PC-3 (cell line): ENCODE measurements around the gene PPT2. TPM values are rescaled to one million over a fixed set of nuclear protein-coding genes. Genes with fewer than 3 reads are reported as not detected.

Source experiments
- ATAC-seq: fragments of 200-7000 bp; cut with Tn5 transposase; 2 replicates; pipeline ENCODE4 v1.9.1; 2020; ENCODE audit warnings: mild to moderate bottlenecking, moderate library complexity
- BruUV-seq: library from RNA; stranded (reverse); fragments of 400-500 nt; replicated peaks from 2 replicates; lab custom pipeline; 2021; lab: Mats Ljungman, UMichigan
- CTCF ChIA-PET: fragments of 300-600 bp; sonication (Branson Sonifier 250); formaldehyde crosslinking; loops from one replicate; lab custom pipeline; 2022; ENCODE audit warnings: antibody characterized with exemption; lab: Charles Lee
- POLR2A ChIA-PET: fragments of 300-600 bp; sonication (Branson Sonifier 250); formaldehyde crosslinking; loops from one replicate; lab custom pipeline; 2022; ENCODE audit warnings: antibody characterized with exemption; ENCODE audit not compliant: unreplicated experiment; lab: Charles Lee
- DNase-seq: peaks from one replicate; pipeline ENCODE4 v3.0.0-alpha.2; 2015
- H2AFZ ChIP-seq: fragments of 300-600 bp; sonication (generic); 2 replicates; pipeline ENCODE4 v1.6.0; 2016; ENCODE audit warnings: antibody characterized with exemption, low read length
- H3F3A ChIP-seq: fragments of 300-600 bp; sonication (generic); one replicate; pipeline ENCODE4 v1.6.0; 2017; ENCODE audit warnings: antibody characterized with exemption, low read length, control low read depth, mild to moderate bottlenecking; ENCODE audit not compliant: unreplicated experiment
- H3K27ac ChIP-seq: fragments of 300-600 bp; sonication (generic); 2 replicates; pipeline ENCODE4 v1.5.1; 2016; ENCODE audit warnings: mild to moderate bottlenecking, low read length
- H3K27me3 ChIP-seq: fragments of 300-600 bp; sonication (generic); 2 replicates; pipeline ENCODE4 v1.6.1; 2016; ENCODE audit warnings: low read length, mixed read lengths
- H3K36me3 ChIP-seq: fragments of 300-600 bp; sonication (generic); 2 replicates; pipeline ENCODE4 v1.6.1; 2016; ENCODE audit warnings: low read depth, mixed run types, low read length, mixed read lengths
- H3K4me1 ChIP-seq: fragments of 300-600 bp; sonication (generic); 2 replicates; pipeline ENCODE4 v1.5.1; 2016; ENCODE audit warnings: low read length; ENCODE audit not compliant: insufficient read depth
- H3K4me2 ChIP-seq: fragments of 300-600 bp; sonication (generic); 2 replicates; pipeline ENCODE4 v1.6.0; 2016; ENCODE audit warnings: low read length
- H3K4me3 ChIP-seq: fragments of 300-600 bp; sonication (generic); 2 replicates; pipeline ENCODE4 v1.5.1; 2016; ENCODE audit warnings: mild to moderate bottlenecking, low read length, mixed read lengths
- H3K79me2 ChIP-seq: fragments of 300-600 bp; sonication (generic); 2 replicates; pipeline ENCODE4 v1.6.1; 2017; ENCODE audit warnings: low read length, mixed read lengths
- H3K9ac ChIP-seq: fragments of 300-600 bp; sonication (generic); 2 replicates; pipeline ENCODE4 v1.6.0; 2016; ENCODE audit warnings: mild to moderate bottlenecking, low read length
- H3K9me2 ChIP-seq: fragments of 300-600 bp; sonication (generic); replicated peaks from 2 replicates; pipeline ENCODE4 v1.6.1; 2016; ENCODE audit warnings: mixed run types, low read length, mixed read lengths
- H3K9me3 ChIP-seq: fragments of 300-600 bp; sonication (generic); 2 replicates; pipeline ENCODE4 v1.6.1; 2016; ENCODE audit warnings: low read length, mixed read lengths
- H4K20me1 ChIP-seq: fragments of 300-600 bp; sonication (generic); 2 replicates; pipeline ENCODE4 v1.6.1; 2016; ENCODE audit warnings: low read length, mixed read lengths
- CTCF ChIP-seq: fragments of 300-600 bp; sonication (generic); conservative IDR thresholded peaks from 2 replicates; pipeline ENCODE4 v1.5.1; 2017; ENCODE audit warnings: antibody characterized with exemption, low read depth, mild to moderate bottlenecking, low read length
- EZH2 ChIP-seq: fragments of 300-600 bp; sonication (generic); IDR thresholded peaks from one replicate; pipeline ENCODE4 v1.6.1; 2017; ENCODE audit warnings: antibody characterized with exemption, mild to moderate bottlenecking, low read length; ENCODE audit not compliant: unreplicated experiment
- EZH2phosphoT487 ChIP-seq: fragments of 300-600 bp; sonication (generic); IDR thresholded peaks from 2 replicates; pipeline ENCODE4 v1.6.1; 2018; ENCODE audit warnings: mild to moderate bottlenecking, antibody characterized with exemption, low read length, borderline replicate concordance
- intact Hi-C: fragments of 100-400 bp; cut with micrococcal nuclease; formaldehyde crosslinking; loops from 2 replicates; pipeline ENCODE4 v1.9.0; 2023
- total RNA-seq: library from RNA; depleted of rRNA; stranded (reverse); fragments of >200 nt; gene quantifications from 2 replicates; pipeline ENCODE4 v1.2.3, GENCODE V29; 2014

Gene PPT2
- total RNA-seq, 1 experiment from 2014 or later: 30.8 TPM

GRCh38 chr6:32127717-32128592 lies 26.0 kb upstream of the PPT2 start, which contains the start of gene ATF6B:
Gene ATF6B, minus strand, starts transcription at chr6:32128246. Its CDS starts 39 bp downstream, at chr6:32128207.
- H4K20me1 ChIP-seq: no peaks in the 10 kb centered on the region
- peak within 1 kb of the TSS; percentile 87 for H3K9ac ChIP-seq
- H3K36me3 ChIP-seq: no peaks in the 10 kb centered on the region
- no peaks in the 10 kb centered on the region for H3K9me2 ChIP-seq
- no TSS peak for BruUV-seq
- TF ChIP-seq EZH2 (no peak), EZH2phosphoT487 (no peak), CTCF (no peak)
- H3K4me2 ChIP-seq: peak within 1 kb of the TSS; percentile 93
- peak within 1 kb of the TSS; percentile 91 for H2AFZ ChIP-seq
- ATAC-seq (peak; percentile 89), DNase-seq (peak; percentile 98)
- peak within 1 kb of the TSS; percentile 47 for H3K27ac ChIP-seq
- peak within 1 kb of the TSS; percentile 90 for H3K4me3 ChIP-seq
- ChIA-PET CTCF (interaction anchor here (0.6 to 1.4 kb wide), 4 partner anchors 9 to 1187 kb away, joined by 3 to 5 read pairs (median 3); partner anchors contain the start of gene MUCL3), POLR2A (interaction anchor here (0.5 to 3.1 kb wide), 5 partner anchors 13 to 230 kb away, joined by 3 to 24 read pairs (median 7); partner anchors contain the start of gene EHMT2)
- H3F3A ChIP-seq: no peaks in the 10 kb centered on the region
- peaks cover 38% of the 10 kb centered on the region for H3K79me2 ChIP-seq
- H3K4me1 ChIP-seq: peaks cover 25% of the 10 kb centered on the region
- H3K27me3 ChIP-seq: no peaks in the 10 kb centered on the region
- H3K9me3 ChIP-seq: no peaks in the 10 kb centered on the region
- intact Hi-C loops: loop anchor here (1.0 to 2.0 kb wide), 2 partner anchors 13 to 67 kb away; no protein-coding TSS in a partner anchor

GRCh38 chr6:32128751-32129296 lies 25.1 kb upstream of the PPT2 start:
- no peak overlapping the region for H3K27ac ChIP-seq
- H3K27me3 ChIP-seq: no peaks in the 10 kb centered on the region
- H3K4me3 ChIP-seq: peak overlapping the region; percentile 90
- DNase-seq (no peak), ATAC-seq (no peak)
- H3K4me1 ChIP-seq: peaks cover 25% of the 10 kb centered on the region
- BruUV-seq: TSS peak; percentile 65
- TF ChIP-seq CTCF (no peak), EZH2phosphoT487 (no peak), EZH2 (no peak)
- no peaks in the 10 kb centered on the region for H3K9me3 ChIP-seq
- H3K9me2 ChIP-seq: no peaks in the 10 kb centered on the region
- intact Hi-C loops: loop anchor here (1.0 to 2.0 kb wide), 2 partner anchors 14 to 66 kb away; no protein-coding TSS in a partner anchor
- ChIA-PET POLR2A (interaction anchor here (0.5 to 3.1 kb wide), 5 partner anchors 13 to 155 kb away, joined by 3 to 24 read pairs (median 7); partner anchors contain the start of gene PRRT1), CTCF (interaction anchor here (1.4 to 1.6 kb wide), 2 partner anchors 10 to 26 kb away, joined by 4 to 5 read pairs; no protein-coding TSS in a partner anchor)
- peaks cover 38% of the 10 kb centered on the region for H3K79me2 ChIP-seq
- H3K4me2 ChIP-seq: peak overlapping the region; percentile 90
- H4K20me1 ChIP-seq: no peaks in the 10 kb centered on the region
- H3K36me3 ChIP-seq: no peaks in the 10 kb centered on the region
- H3K9ac ChIP-seq: peak overlapping the region; percentile 84
- H3F3A ChIP-seq: no peaks in the 10 kb centered on the region
- H2AFZ ChIP-seq: peak overlapping the region; percentile 34; the same call in 1 of the 2 replicates
